Posterior vena cava (tissue), 2 donors: ENCODE measurements around the gene STXBP4. TPM values are rescaled to one million over a fixed set of nuclear protein-coding genes. Genes with fewer than 3 reads are reported as not detected.

Experiments
- DNase-seq: peaks from one replicate; pipeline ENCODE4 v3.0.0-alpha.2; 2020; ENCODE audit warnings: low spot score
- intact Hi-C, 2 donors: fragments of 100-400 bp; cut with DNase I; formaldehyde crosslinking; loops; one replicate each; pipeline versions ENCODE4 v1.14.1 to v1.14.2; 2022 to 2023
- total RNA-seq, 2 donors: library from RNA; stranded (reverse); fragmentation: NEBNext Ultra II Directional; extraction: Animal tissue kit (Norgen Biotek cat#: 25700); gene quantifications; one replicate each; pipeline ENCODE4 v1.2.1, GENCODE V29; 2021
- donor health status: DM: yes; HTN: yes; CAD: no.
- donor health status: DM: yes; HTN: yes; CAD: no.

STXBP4 gene
- total RNA-seq, 2 donors from 2014 or later: 18.3 to 20.8 TPM

DNA sequence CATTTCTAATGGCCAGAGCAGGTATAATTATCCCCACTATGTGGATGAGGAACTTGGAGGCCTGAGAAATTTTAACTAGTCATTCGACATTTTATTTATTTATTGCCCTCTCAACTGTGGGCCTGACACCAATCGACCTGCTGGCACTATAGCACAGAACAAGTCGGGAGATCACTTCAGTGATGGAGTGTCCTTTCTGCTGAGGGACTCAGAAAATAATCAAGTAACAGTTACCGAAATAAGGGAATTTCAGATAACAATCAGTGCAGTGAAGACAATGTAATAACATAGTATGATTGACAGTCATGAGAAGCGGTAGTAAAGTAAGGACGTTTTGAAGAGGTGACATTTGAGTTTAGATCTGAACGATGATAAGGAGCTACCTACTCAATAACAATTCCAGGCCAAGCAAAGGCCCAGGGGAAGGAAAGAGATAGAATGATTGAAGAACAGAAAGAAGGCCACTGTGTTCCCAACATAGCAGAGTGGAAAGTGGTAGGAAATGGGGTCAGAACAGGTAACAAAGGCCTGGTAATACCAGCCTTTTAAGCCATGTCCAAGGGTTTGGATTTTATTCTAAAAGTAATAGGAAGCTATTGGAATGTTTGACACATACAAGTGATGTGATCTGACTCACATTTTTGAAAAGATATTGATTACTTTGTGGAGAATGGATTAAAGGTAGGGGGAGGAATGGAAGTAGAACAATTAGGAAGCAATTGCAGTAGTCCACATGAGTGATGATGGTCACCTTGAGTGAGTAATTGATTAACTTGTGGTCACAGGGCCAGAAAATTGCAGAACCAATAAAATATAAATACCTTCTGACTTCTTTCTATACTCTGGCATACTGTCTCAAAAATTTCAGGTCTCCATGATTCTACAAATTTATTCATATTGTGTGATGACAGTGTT, 1.4 kb downstream of the STXBP4 start:
- intact Hi-C loops: no loop called here
- no peak for DNase-seq

DNA sequence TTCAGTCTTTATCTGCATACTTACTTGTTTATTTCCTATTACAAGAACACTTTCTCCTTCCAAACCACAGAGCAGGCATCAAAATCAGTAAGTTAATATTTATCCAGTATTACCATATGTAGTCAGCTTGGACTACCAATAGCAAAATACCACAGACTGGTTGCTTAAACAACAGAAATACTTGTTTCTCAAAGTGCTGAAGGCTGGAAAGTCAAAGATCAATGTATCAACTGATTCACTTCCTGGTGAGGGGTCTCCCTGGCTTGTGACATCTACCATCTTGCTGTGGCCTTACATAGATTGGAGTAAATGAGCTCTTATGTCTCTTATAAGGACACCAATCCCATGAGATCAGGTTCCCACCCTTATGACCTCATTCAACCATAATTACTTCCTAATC, 2.6 kb downstream of the STXBP4 start:
- intact Hi-C loops: no loop called here

DNA sequence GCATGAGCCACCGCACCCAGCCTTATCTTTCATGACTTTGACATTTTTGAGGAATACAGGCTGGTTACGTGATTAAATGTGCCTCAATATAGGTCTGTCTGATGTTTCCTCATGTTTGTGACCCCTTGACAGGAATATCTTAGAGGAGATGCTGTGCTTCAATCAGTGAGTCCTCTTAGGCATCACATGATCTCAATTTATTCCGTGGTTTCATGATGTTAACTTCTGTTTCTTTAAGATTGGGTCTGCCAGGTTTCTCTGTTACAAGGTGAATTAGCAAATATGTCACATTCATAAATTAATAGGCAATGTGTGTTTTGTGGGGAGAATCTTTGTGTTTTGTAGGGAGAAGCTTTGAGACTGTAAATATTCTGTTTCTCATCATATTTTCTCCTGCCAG, 3.3 kb downstream of the STXBP4 start:
- DNase-seq: no peak
- intact Hi-C loops: no loop called here

More for the DNA sequence above, 2.6 kb downstream of the STXBP4 start:
- no peak for DNase-seq

DNA sequence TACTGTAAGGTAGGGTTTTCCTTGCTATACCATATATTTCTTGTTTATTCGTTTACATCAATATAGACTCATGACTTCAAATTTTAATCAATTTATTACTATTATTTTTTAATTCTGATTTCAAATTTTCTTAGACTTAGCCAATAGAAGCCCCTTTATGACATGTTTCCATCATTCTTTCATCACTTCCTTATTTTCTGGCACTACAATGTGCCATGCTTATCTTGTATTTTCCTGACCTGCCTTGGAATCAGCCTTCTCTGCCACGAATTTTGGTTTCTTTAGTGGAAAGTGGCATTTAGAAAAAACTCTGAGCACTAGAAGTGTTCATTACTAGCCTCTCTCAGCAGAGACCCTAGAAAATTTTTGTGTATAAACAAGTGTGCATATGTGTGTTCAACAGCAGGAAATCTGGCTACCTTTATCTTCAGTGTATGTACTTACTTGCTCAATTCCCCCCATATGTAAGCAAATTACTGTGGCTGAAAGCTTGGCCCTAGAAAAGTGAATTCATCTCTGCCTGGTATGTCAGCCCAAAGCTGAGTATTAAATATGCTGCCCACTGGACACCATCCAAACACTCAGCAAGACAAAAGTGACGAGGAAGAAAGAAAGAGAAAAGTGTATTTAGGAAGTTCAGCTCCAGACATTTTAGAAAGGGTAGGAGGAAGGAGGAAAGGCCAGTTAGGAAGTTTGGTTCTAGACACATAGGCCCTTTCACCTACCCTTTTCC, 4.0 kb downstream of the STXBP4 start:
- intact Hi-C loops: no loop called here
- no peak for DNase-seq

DNA sequence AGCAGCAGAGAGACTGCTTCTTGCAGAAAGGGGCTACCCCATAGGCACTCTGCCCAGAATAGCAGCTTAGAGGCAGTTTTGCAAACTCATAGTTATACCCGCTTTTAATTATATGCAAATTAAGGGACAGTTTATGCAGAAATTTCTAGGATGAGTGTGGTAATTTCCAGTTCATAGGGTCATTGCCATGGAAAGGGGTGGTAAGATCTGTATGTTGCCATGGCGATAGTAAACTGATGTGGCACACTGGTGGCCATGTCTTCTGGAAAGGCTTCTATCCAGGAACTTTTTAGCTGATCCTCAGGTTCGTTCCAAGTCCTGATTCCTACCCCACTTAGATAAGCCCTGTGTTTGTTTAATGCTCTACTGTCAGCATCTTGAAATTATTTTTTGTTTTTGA, 6.2 kb downstream of the STXBP4 start:
- no peak for DNase-seq
- intact Hi-C loops: no loop called here

DNA sequence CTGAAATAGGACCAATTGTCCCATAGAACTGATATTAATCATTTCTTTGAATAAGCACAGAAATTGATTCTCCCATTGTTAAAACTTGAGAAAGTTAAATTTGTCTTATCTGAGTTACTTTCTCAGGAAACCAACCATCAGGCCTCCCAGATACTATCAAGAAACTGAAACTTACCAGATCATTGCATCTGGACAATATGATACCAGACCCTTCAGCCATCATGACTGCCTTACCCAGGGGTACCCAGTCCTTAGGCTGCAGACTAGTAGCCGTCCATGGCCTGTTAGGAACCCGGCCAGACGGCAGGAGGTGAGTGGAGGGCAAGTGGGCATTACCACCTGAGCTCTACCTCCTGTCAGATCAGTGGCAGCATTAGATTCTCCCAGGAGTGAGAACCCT, 7.8 kb downstream of the STXBP4 start:
- intact Hi-C loops: no loop called here
- DNase-seq: no peak

DNA sequence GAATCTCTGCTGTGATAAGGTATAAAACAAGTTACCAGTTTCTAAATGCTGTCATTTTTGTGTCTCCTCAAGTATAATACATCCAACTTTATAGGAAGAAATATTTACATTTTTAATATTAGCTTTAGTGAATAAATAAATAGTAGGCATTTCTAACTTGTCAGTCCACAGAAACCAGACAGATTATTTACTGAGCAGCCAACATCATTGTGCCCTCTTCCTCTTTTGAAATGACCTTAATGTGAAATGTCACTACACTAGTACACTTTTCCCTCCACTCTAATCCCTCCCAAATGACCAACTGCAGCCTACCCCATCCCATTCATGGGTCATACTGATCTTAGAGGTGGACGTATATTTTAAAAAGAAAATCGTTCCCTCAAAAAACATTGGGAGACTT, 9.2 kb downstream of the STXBP4 start:
- intact Hi-C loops: no loop called here
- DNase-seq: no peak

DNA sequence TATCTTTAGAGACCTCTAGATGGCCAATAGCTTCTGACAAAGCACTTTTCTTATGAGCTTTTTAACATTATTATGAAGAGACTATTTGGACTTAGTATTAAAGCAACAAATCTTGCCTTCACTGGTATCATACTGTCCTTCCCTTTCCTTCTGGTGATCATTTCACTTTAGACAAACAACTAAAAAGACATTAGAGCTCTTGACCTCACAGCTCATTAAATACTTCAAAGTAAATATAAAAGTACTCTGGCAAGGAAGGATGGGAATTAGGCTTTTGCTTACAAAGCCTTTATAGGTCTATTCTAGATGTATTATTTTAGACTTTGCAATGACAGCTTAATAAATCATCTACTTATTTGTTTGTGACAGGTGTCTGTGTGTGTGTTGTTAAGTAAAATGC, 11.1 kb downstream of the STXBP4 start:
- intact Hi-C loops: no loop called here
- no peak for DNase-seq

DNA sequence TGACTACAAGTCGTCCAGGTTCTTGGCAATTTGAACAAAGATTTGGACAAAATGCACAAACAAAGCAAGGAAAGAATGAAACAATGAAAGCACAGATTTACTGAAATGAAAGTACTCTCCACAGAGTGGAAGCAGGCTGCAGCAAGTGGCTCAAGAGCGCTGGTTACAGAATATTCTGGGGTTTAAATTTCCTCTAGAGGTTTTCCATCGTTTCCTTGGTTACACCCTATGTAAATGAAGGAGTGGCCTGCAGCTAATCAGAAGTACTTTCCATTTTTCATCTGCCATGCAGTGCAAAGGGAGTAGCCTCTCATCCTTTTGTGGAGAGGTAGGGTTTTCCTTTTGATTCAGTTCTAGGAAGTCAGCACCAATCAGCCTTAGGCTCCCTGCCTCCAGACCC, 11.8 kb downstream of the STXBP4 start:
- intact Hi-C loops: no loop called here
- no peak for DNase-seq

DNA sequence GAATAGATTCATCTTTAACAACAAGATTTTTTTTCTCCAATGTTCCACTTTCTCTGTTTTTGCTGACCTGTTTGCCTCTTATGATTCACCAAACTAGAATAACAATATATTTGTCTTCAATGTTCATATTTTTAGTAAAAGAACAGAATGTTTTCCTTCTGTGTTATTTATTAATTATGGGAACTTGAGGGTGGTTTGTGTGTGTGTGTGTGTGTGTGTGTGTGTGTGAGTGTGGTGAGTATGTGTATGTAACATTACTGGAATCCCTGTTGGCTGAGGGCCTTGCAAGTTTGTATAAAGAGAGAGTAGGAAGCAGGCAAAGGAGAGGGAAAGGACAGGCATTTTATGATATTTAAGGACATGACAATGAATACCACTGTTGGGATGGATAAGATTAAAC, 13.8 kb downstream of the STXBP4 start:
- no peak for DNase-seq
- intact Hi-C loops: no loop called here

DNA sequence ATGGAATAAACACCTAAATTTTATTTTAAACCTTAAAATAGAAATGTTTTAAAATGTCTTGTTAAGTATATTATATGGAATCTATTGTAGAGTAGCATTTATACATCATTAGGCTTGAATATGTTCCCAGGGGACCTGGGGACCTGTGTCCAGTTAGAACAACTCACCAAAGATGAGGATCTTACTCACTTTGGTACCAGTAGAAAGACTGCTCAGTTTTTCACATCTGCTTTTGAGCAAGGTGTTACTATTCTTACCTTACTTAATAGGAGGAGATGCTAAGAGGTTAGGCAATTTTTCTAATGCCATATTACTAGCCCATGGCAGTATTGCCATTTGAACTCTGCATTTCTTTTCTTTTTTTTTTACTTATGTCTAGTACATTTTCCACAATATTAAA, 14.7 kb downstream of the STXBP4 start:
- no peak for DNase-seq
- intact Hi-C loops: no loop called here

DNA sequence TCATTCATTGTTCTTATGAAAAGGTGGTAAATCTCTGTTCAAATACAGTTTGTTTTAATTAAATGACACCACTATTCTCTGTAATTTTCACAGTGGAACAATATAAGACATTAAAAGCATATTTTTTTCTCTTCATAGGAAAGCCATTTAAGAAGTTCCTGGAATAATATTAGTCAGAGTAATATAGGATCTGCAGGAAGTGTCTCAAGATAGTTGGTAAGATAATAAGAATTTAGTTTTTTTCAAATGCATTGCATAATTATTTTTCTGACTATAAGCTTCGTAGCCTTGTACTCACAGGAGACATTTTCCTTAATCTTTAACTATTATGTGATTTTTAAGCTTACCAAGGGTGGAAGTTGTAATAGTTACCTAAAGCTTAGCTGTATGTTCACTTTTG, 16.9 kb downstream of the STXBP4 start:
- intact Hi-C loops: no loop called here
- no peak for DNase-seq

DNA sequence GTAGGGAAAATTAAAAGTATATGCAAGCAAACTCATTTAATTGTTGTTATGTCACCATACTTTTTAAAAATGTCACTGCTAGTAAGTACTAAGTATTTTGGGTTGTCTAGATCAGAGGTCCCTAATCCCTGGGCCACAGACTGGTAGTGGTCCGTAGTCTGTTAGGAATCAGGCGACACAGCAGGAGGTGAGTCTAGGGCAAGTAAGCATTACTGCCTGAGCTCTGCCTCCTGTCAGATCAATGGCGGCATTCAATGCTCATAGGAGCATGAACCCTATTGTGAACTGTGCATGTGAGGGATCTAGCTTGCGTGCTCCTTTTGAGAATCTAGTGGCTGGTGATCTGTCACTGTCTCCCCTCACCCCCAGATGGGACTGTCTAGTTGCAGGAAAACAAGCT, 21.6 kb downstream of the STXBP4 start:
- DNase-seq: no peak
- intact Hi-C loops: loop anchor here (5.0 to 10.0 kb wide), 2 partner anchors 362 to 365 kb away; no protein-coding TSS in a partner anchor

DNA sequence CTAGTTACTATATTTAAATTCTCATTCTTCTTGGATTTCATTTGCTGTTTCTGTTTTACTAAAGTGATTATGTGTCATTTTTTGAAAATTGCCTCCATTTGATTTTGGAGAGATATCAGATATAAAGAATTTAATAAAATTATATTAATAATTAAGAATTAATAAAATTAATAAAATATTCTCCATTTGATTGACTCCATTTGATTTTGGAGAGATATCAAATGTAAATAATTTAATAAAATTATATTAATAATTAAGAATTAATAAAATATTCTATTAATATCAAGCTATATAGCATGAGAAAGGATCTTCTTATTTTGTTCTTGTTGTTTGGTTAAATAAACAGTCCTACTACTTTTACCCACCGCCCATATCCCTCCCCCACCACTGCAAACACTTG, 23.0 kb downstream of the STXBP4 start:
- no peak for DNase-seq
- intact Hi-C loops: loop anchor here (5.0 to 10.0 kb wide), 2 partner anchors 361 to 363 kb away; no protein-coding TSS in a partner anchor

DNA sequence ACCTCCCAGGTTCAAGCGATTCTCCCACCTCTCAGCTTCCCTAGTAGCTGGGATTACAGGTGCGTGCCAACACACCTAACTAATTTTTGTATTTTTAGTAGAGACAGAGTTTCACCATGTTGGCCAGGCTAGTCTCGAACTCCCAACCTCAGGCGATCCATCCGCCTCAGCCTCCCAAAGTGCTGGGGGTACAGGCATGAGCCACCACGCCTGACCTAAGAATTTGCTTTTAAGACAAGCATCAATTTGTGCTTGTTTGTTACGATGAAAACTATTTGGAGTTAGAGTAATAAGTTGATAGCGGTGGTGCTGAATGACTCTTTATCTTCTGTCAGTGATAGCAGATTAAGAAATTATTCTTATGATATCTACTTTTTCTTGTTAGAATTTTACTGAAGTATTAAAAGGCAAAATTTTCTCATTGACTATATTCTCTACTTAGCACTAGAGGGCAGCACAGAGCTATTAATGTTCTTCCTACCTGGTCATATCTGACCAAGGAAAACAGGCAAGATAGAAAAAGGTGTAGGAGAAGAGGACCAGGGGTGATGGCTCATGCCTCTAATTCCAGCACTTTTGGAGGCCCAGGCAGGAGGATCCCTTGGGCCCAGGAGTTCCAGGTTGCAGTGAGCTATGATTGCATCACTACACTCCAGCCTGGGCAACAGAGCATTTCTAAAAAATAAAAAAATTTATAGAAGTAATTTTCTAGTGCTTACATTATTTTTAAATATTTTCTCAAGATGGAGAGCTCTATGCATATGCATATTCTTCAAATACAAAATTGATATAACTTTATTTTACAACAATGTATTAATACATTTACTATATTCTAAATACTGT, 24.5 kb downstream of the STXBP4 start:
- no peak for DNase-seq
- intact Hi-C loops: loop anchor here (5.0 to 10.0 kb wide), 2 partner anchors 359 to 362 kb away; no protein-coding TSS in a partner anchor

DNA sequence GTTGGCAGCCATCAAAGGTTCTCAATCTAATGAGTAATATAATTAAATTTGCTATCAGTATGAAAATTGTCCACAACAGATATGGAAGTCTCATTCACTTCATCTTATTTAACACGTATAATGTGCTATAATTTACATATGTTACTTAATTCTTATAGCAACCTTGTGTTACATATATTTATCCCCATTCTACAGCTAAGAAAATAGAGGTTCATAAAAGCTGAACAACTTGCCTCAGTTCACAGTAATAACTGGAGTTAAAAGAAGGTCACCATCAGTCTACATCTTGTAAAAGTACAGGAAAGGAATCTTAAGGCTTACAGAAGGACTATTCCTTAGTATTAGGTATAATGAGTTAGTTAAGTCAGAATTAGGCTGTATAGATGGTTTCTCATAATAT, 27.9 kb downstream of the STXBP4 start:
- intact Hi-C loops: loop anchor here in 1 of 2 donors (10.0 kb wide), 1 partner anchor 358 kb away; no protein-coding TSS in a partner anchor
- no peak for DNase-seq

DNA sequence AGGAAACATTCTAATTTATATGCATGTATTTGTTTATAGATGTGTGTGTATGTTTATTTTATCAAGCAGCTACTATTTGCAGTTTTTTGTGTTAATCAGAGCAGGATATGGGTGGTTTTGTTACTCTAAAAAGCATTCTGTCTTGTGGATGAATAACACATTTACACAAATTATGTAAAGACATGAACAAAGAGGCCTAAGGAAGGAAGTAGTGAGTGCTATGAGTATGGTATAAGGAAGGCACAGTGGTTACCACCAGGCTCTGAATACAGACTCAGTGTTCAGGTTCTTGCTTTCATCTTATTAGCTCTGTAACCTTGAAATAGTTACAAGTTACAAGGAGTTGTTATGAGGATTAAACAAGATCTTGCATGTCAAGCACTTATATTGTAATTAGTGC, 33.9 kb downstream of the STXBP4 start:
- no peak for DNase-seq
- intact Hi-C loops: no loop called here

DNA sequence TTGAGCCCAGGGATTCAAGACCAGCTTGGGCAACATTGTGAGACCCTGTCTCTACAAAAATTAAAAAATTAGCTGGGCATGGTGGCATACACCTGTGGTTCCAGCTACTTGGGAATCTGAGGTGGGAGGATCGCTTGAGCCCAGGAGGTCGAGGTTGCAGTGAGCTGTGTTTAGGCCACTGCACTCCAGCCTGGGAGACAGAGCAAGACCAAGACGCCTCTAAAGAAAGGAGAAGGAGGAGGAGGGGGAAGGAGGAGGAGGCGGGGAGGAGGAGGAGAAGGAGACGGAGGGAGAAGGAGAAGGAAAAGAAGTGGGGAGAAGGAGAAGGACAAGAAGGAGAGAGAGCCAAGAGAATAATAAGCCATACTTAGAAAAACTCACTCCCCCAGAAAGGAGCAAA, 35.9 kb downstream of the STXBP4 start:
- intact Hi-C loops: no loop called here
- DNase-seq: no peak

DNA sequence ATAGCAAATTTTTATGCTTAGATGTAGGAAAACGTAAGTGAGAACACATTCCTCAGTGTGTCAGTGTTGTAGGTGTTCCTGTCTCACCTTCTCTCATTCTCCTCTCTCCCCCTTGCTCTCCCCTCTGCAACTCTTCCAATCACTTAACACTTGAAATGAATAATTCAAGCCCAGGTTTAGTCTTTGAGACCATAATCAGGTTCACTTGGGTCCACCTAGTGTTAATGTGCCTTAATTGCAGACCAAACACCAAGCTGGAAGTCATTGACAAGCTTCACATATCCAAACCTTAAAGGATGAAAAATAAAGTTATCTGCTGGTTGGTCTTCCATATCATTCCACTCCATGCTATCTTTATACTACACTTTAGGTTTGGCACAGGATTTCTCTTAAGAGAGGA, 37.0 kb downstream of the STXBP4 start:
- intact Hi-C loops: no loop called here
- no peak for DNase-seq

DNA sequence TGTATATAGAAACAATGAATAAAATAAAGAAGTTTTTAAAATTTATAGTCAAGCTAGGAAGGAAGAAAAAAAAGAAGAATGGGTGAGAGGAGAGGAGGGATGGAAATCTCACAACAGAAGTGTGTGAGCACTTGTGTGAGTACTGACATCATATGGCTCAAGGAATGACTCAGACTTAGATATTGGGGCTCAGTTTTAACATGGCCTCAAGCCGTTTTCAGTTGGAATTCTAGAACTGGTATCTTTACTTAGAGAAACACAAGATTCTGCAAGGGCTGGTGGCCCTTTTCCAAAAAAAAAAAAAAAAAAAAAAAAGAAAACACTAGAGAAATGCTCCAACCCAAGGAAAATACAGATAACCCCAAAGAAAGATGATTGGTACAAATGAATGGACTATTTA, 55.1 kb downstream of the STXBP4 start:
- DNase-seq: no peak
- intact Hi-C loops: no loop called here
